NCI-H1436 treated with DMSO at 0.1 percent for 48 hours (cell line): Measurements from ENCODE around the gene BLNK.
"Not testable (repeated sequence)": the region's sequence is repeated elsewhere in the genome, so short reads cannot be mapped to it uniquely, and the experiment has no call there.

ENCODE experiments used
- DNase-seq: peaks from one replicate; lab custom pipeline; 2025; lab: John Stamatoyannopoulos, UW

Gene BLNK

GRCh38 chr10:96225119-96225518 is 46.2 kb downstream of the BLNK start:
- no peak for DNase-seq

- no peak for DNase-seq
These were observed 48.5 kb downstream of the BLNK start for GRCh38 chr10:96222908-96223307.

DNA sequence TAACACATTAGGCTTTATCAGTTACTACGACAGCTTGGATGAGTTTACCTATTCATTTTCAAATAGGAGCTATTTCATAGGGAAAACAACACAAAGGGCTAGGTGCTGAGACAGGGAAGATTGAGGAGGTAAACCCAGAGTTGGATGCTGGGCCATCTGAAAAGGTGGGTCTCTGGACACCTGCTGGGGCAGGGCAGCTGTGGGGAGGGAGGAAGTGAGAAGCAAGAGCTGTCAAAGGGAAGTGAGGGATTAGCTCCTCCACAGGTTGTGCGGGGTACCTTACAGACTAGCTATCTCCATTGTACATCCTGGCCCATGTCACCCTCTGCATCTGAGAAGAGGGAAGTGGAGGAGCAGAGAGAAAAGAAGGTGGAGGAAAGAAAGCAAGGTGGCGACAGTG is 48.9 kb downstream of the BLNK start:
- no peak for DNase-seq

DNA sequence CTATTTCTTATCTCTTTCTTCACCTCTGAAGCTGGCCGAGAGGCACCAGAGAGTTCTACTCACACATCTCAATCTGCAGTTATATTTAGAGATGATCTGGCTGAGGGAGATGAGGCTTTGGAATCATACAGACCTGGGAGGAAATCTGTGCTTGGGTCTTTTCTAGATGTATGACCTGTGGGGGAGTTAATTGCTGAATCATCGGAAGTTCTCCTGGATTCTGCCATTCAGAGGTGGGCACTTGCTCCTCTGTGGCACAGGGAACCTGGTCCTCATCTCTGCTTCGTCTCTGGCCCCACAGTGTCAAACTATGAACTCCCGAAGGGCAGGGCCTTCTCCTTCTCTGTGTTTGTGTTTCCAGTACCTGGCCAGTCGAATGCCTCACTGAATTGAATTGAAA is 52.5 kb downstream of the BLNK start:
- DNase-seq = no peak

DNA sequence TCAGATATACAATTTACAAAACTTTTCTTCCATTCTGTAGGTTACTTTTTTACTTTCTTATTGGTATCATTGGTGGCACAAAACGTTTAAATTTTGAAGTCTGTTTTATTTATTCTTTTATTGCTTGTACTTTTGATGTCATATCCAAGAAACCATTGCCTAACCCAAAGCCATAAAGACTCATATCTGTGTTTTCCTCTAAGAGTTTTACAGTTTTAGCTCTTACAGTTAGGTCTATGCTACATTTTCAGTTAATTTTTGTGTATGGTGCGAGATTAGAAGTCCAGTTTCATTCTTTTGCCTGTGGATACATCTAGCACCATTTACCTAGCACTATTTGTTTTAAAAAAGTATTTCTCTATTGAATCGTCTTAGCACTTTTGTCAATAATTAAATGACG is 53.7 kb downstream of the BLNK start:
- no peak for DNase-seq

GRCh38 chr10:96216775-96217174 is 54.6 kb downstream of the BLNK start:
- no peak for DNase-seq

- no peak for DNase-seq
These were observed 58.5 kb downstream of the BLNK start for GRCh38 chr10:96212911-96213310.

- DNase-seq = no peak
These were observed 59.6 kb downstream of the BLNK start for GRCh38 chr10:96211764-96212163.

DNA sequence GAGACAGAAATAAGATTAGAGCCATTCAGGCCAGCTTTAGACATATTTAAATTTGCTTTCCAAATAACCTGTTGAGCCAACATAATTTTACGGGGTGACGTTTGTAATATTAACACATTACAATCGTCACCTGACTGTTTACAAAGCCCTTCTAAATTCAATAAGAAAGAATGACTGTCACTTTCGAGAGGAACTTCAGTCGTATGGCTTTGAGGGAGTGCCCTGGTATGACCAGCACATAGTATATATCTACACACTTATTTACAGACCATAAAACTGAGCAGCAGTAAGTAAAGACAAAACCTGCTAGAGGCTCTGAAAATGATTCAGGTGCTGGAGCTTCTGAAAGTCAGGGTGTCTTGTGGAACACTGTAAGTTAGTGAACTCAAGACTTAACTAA is 62.4 kb downstream of the BLNK start:
- no peak for DNase-seq

- DNase-seq = no peak
These were observed 63.1 kb downstream of the BLNK start for GRCh38 chr10:96208271-96208670.

DNA sequence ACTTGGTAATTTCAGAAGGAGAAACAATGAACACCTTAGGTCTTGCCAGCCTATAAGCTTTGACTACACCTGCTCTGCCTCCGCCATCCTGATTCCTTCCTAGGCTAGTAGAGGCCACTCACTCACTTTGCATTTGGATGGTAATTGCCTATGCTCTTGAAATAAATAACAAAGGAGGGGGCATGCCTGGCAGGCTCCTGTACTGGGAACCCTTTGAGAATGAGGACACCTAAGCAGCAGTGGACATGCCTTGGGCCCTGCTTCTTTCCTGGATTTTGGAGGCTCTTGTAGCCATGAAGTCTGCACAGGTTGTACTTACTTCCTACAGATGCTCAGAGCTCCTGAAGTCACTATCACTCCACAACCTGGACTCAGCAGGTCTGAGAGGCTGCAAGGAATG is 65.8 kb downstream of the BLNK start:
- DNase-seq = no peak

DNA sequence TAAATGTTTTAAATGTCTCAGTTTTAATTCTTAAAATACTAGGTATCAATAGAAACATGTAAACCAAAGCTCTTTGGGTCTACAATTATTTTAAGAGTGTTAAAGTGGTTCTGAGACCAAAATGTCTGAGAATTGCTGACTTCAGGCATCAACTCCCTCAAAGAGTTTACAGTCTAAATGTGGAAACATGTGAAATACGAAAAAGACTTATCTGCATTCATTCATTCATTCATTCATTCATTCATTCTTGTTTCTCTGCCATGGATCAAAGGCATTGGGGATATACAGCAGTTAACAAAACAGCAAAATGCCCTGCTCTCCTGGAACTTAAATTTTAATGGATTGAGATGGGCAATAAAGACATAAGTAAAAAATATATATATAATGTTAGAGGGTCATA is 69.8 kb downstream of the BLNK start:
- no peak for DNase-seq

DNA sequence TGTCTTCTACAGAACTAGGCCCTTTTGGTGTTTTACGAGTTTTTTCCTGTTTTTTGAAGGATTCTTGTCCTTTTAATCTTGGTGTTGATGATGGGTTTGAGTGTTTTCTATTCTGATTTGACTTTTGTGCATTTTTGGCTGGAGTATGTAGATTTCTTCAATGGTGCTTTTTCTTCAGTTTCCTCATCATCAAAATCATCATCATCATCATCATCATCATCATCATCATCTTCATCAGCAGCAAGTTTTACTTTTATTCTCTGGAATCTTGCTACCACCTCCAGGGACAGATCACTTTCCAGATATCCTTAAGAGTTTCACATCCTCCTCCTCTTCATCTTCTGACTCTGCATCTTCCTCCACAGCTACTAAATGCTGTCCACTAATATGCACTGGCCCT is 81.9 kb downstream of the BLNK start:
- DNase-seq = not testable (repeated sequence)

GRCh38 chr10:96188916-96189315 is 82.5 kb downstream of the BLNK start:
- no peak for DNase-seq

DNA sequence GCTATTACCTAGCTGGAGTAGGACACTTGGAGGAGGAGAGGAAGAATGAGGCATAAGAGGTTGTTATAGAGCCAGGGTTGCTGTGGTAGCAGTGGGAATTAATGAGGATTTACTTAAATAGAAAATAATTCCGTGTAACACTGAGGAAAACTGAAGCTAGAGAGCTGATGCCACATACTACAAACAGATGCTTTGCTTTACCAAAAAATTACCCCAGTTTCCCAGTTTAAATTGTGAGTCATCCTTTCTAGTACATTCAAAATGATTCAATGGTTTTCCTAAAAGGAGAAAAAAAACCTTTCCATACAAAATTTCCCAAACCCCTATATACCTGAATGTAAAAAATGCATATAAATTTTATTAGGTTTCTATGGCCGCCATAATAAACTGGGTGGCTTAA is 82.9 kb downstream of the BLNK start:
- no peak for DNase-seq

DNA sequence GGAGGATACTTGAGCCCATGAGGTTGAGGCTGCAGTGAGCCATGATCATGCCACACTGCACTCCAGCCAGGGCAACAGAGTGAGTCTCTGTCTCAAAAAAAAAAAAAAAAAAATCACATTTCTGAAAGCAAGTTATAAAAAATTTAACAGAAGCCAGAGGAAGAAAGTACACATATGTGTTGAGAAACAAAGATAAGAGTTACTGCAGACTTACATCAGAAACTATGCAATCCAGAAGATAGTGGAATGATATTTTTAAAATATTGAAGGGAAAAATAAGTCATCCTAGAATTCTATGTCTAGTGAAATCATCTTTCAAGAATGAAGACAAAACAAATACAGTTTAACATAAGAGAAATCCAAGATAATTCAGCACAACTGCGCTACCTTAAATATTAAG is 94.4 kb downstream of the BLNK start:
- no peak for DNase-seq

- DNase-seq = no peak
These were observed 98.7 kb downstream of the BLNK start for GRCh38 chr10:96172666-96173065.

DNA sequence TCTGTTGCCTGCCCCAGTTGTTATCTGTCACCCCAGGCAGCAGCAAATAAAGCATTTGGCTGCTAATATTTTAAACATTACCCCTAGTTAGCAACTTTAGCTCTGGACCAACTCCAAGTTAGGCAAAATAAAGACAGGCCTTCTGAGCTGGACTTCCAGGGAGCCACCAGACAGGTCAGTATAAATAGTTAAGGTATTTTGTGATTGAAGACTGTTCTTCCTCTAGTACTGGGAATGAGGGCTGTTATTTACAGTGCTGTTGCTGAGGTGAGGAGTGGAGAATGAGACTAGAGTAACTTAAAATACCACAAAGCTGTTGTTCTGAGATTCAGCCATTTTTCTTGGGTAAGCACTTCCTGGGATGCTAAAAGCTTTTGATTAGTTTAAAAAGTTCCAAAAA is 101.1 kb downstream of the BLNK start:
- DNase-seq = no peak

GRCh38 chr10:96168546-96168945 is 102.8 kb downstream of the BLNK start:
- DNase-seq = no peak

DNA sequence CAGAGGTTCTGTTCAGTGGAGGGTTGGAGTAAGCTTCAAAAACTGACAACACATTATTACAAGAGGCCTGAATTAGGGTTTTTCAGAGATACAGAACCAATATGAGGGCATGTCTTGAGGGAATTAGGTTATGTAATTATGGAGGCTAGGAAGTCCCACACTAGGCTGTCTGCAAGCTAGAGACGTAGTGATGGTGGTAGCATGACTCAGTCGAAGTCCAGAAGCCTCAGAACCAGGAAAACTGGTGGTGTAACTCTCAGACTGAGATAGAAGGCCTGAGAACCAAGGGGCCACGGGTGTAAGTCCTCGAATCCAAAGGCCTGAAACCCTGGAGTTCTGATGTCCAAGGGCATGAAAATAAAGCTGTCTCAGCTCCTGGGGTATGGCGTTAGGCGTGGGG is 105.6 kb downstream of the BLNK start:
- no peak for DNase-seq

GRCh38 chr10:96153070-96153469 is 118.3 kb downstream of the BLNK start:
- no peak for DNase-seq

- no peak for DNase-seq
These were observed 118.9 kb downstream of the BLNK start for GRCh38 chr10:96152437-96152836.
